ENCODE results near the gene TRIM37.

Gene TRIM37

GRCh38 chr17:59151591-59151990 is 44.9 kb upstream of the TRIM37 start:
- no peak for DNase-seq (ENCODE audit: low read depth)
- TF ChIP-seq CTCF (IDR thresholded peaks at IDR 0.05; ENCODE audit: control insufficient read depth, insufficient read depth, low read depth, low read length, missing control alignments) = no peak
- H3K4me3 ChIP-seq (ENCODE audit: control insufficient read depth, low read depth, low read length) = no peak overlapping the region

GRCh38 chr17:59151006-59151405 is 44.3 kb upstream of the TRIM37 start:
- DNase-seq (ENCODE audit: low read depth) = no peak
- no peak overlapping the region for H3K4me3 ChIP-seq (ENCODE audit: control insufficient read depth, low read depth, low read length)
- no peak for TF ChIP-seq CTCF (IDR thresholded peaks at IDR 0.05; ENCODE audit: control insufficient read depth, insufficient read depth, low read depth, low read length, missing control alignments)

- no peak overlapping the region for H3K4me3 ChIP-seq (ENCODE audit: control insufficient read depth, low read depth, low read length)
- no peak for TF ChIP-seq CTCF (IDR thresholded peaks at IDR 0.05; ENCODE audit: control insufficient read depth, insufficient read depth, low read depth, low read length, missing control alignments)
- no peak for DNase-seq (ENCODE audit: low read depth)
Measured at GRCh38 chr17:59149841-59150511, 43.3 kb upstream of the TRIM37 start.

GRCh38 chr17:59149051-59149450 is 42.4 kb upstream of the TRIM37 start:
- no peak overlapping the region for H3K4me3 ChIP-seq (ENCODE audit: control insufficient read depth, low read depth, low read length)
- no peak for TF ChIP-seq CTCF (IDR thresholded peaks at IDR 0.05; ENCODE audit: control insufficient read depth, insufficient read depth, low read depth, low read length, missing control alignments)
- no peak for DNase-seq (ENCODE audit: low read depth)

- H3K4me3 ChIP-seq (ENCODE audit: control insufficient read depth, low read depth, low read length) = no peak overlapping the region
- no peak for TF ChIP-seq CTCF (IDR thresholded peaks at IDR 0.05; ENCODE audit: control insufficient read depth, insufficient read depth, low read depth, low read length, missing control alignments)
- no peak for DNase-seq (ENCODE audit: low read depth)
Measured at GRCh38 chr17:59145571-59146096, 39.0 kb upstream of the TRIM37 start.

- TF ChIP-seq CTCF (IDR thresholded peaks at IDR 0.05; ENCODE audit: control insufficient read depth, insufficient read depth, low read depth, low read length, missing control alignments) = no peak
- no peak for DNase-seq (ENCODE audit: low read depth)
- no peak overlapping the region for H3K4me3 ChIP-seq (ENCODE audit: control insufficient read depth, low read depth, low read length)
Measured at GRCh38 chr17:59141860-59142259, 35.2 kb upstream of the TRIM37 start.
